WTC11 (cell line): Measurements from ENCODE around the gene IGFN1. TPM values are rescaled to one million over a fixed set of nuclear protein-coding genes. Genes with fewer than 3 reads are reported as not detected.

ENCODE experiments used
- ATAC-seq: fragments of 200-7000 bp; cut with Tn5 transposase; 2 replicates; pipeline ENCODE4 v1.10.0; 2021; ENCODE audit warnings: mild to moderate bottlenecking, moderate library complexity
- CTCF ChIA-PET: fragments of 300-600 bp; sonication (Branson Sonifier 250); formaldehyde crosslinking; loops from one replicate; lab custom pipeline; 2021; ENCODE audit warnings: antibody characterized with exemption; lab: Charles Lee
- POLR2A ChIA-PET: fragments of 350-600 bp; sonication (Branson Sonifier 250); formaldehyde crosslinking; loops from one replicate; lab custom pipeline; 2021; ENCODE audit warnings: antibody characterized with exemption; lab: Charles Lee
- DNase-seq: peaks from one replicate; pipeline ENCODE4 v3.0.0; 2021; ENCODE audit warnings: low spot score
- H3K27ac Mint-ChIP-seq: 2 replicates; pipeline ENCODE4 v1.8.0; 2021; ENCODE audit warnings: mixed read lengths
- H3K27me3 Mint-ChIP-seq: 2 replicates; pipeline ENCODE4 v1.8.0; 2021; ENCODE audit warnings: low read depth, mild to moderate bottlenecking, moderate library complexity, mixed read lengths
- H3K36me3 Mint-ChIP-seq: 2 replicates; pipeline ENCODE4 v1.8.0; 2021; ENCODE audit warnings: mixed read lengths
- H3K4me1 Mint-ChIP-seq: 2 replicates; pipeline ENCODE4 v1.8.0; 2022; ENCODE audit warnings: mixed read lengths
- H3K4me3 Mint-ChIP-seq: 2 replicates; pipeline ENCODE4 v1.8.0; 2021; ENCODE audit warnings: mild to moderate bottlenecking, moderate library complexity, mixed read lengths
- H3K9me3 Mint-ChIP-seq: 2 replicates; pipeline ENCODE4 v1.8.0; 2021; ENCODE audit warnings: mixed read lengths
- CREB1 ChIP-seq: sonication (generic); formaldehyde crosslinking; IDR thresholded peaks from 2 replicates; pipeline ENCODE4 v1.8.0; 2023; ENCODE audit warnings: mild to moderate bottlenecking, missing genetic modification reagents
- GRHL2 ChIP-seq: fragments of 250-450 bp; sonication (Bioruptor Pico); IDR thresholded peaks from 2 replicates; pipeline ENCODE4 v1.8.0; 2022; ENCODE audit warnings: mild to moderate bottlenecking, moderate library complexity; ENCODE audit not compliant: insufficient replicate concordance, severe bottlenecking
- HMGXB4 ChIP-seq: sonication (generic); formaldehyde crosslinking; IDR thresholded peaks from 2 replicates; pipeline ENCODE4 v1.8.1; 2023; ENCODE audit warnings: mild to moderate bottlenecking, moderate library complexity, missing genetic modification reagents
- MLX ChIP-seq: sonication (generic); formaldehyde crosslinking; IDR thresholded peaks from 2 replicates; pipeline ENCODE4 v1.8.1; 2023; ENCODE audit warnings: mild to moderate bottlenecking, missing genetic modification reagents, moderate library complexity
- NFE2L1 ChIP-seq: sonication (generic); formaldehyde crosslinking; IDR thresholded peaks from 2 replicates; pipeline ENCODE4 v1.8.1; 2023; ENCODE audit warnings: missing genetic modification reagents
- NR3C1 ChIP-seq: sonication (generic); formaldehyde crosslinking; conservative IDR thresholded peaks from 2 replicates; pipeline ENCODE4 v1.8.1; 2023; ENCODE audit warnings: low read depth, mild to moderate bottlenecking, missing genetic modification reagents
- RORB ChIP-seq: fragments of 250-450 bp; sonication (Bioruptor Pico); IDR thresholded peaks from 2 replicates; pipeline ENCODE4 v1.9.0; 2021; ENCODE audit warnings: mild to moderate bottlenecking
- TCF7 ChIP-seq: sonication (generic); formaldehyde crosslinking; IDR thresholded peaks from 2 replicates; pipeline ENCODE4 v1.8.0; 2022; ENCODE audit warnings: mild to moderate bottlenecking, low read depth, missing genetic modification reagents, moderate library complexity
- ZBTB43 ChIP-seq: sonication (generic); formaldehyde crosslinking; IDR thresholded peaks from 2 replicates; pipeline ENCODE4 v1.8.1; 2023; ENCODE audit warnings: mild to moderate bottlenecking, missing genetic modification reagents
- ZNF281 ChIP-seq: sonication (generic); formaldehyde crosslinking; IDR thresholded peaks from 2 replicates; pipeline ENCODE4 v1.8.0; 2023; ENCODE audit warnings: mild to moderate bottlenecking, missing genetic modification reagents
- ZNF396 ChIP-seq: fragments of 250-450 bp; sonication (Bioruptor Pico); IDR thresholded peaks from 2 replicates; pipeline ENCODE4 v1.8.0; 2021; ENCODE audit warnings: mild to moderate bottlenecking, moderate library complexity, borderline replicate concordance
- ZNF416 ChIP-seq: fragments of 250-450 bp; sonication (Bioruptor Pico); IDR thresholded peaks from 2 replicates; pipeline ENCODE4 v1.9.0; 2021; ENCODE audit warnings: mild to moderate bottlenecking, inconsistent platforms
- total RNA-seq: library from RNA; stranded (reverse); gene quantifications from 3 replicates; pipeline ENCODE4 v1.2.3, GENCODE V29; 2021
- TF ChIP-seq, protein P1 (sequence below): fragments of 250-450 bp; sonication (Bioruptor Pico); conservative IDR thresholded peaks from 2 replicates; pipeline ENCODE4 v1.9.0; 2021; ENCODE audit warnings: mild to moderate bottlenecking
- TF ChIP-seq, protein P2 (sequence below): fragments of 250-450 bp; sonication (Bioruptor Pico); IDR thresholded peaks from 2 replicates; pipeline ENCODE4 v1.8.0; 2021; ENCODE audit warnings: mild to moderate bottlenecking
- TF ChIP-seq, protein P3 (sequence below): fragments of 200-600 bp; IDR thresholded peaks from 2 replicates; pipeline ENCODE4 v1.8.0; 2022; ENCODE audit warnings: antibody characterized with exemption
- TF ChIP-seq, protein P4 (sequence below): sonication (generic); formaldehyde crosslinking; IDR thresholded peaks from 2 replicates; pipeline ENCODE4 v1.8.0; 2022; ENCODE audit warnings: mild to moderate bottlenecking, missing genetic modification reagents
- TF ChIP-seq, protein P5 (sequence below): sonication (generic); formaldehyde crosslinking; IDR thresholded peaks from 2 replicates; pipeline ENCODE4 v1.8.1; 2022; ENCODE audit warnings: missing genetic modification reagents, borderline replicate concordance
- TF ChIP-seq, protein P6 (sequence below): sonication (generic); formaldehyde crosslinking; IDR thresholded peaks from 2 replicates; pipeline ENCODE4 v1.8.1; 2023; ENCODE audit warnings: mild to moderate bottlenecking, missing genetic modification reagents
- TF ChIP-seq, protein P7 (sequence below): fragments of 250-450 bp; sonication (Bioruptor Pico); IDR thresholded peaks from 2 replicates; pipeline ENCODE4 v2.1.2; 2022; ENCODE audit warnings: mild to moderate bottlenecking, moderate library complexity

The IGFN1 gene
- total RNA-seq, 1 experiment from 2014 or later: 0.11 TPM

- POLR2A ChIA-PET: no interaction called here
- Mint-ChIP-seq H3K36me3 (peaks cover 72% of the 10 kb centered on the region), H3K9me3 (no peaks in the 10 kb centered on the region), H3K4me1 (peaks cover 11% of the 10 kb centered on the region), H3K4me3 (no peak overlapping the region), H3K27ac (no peak overlapping the region)
- peak; percentile 7; the same call in 1 of the 2 replicates for ATAC-seq
- no peak for DNase-seq
- TF ChIP-seq, protein P1, sequence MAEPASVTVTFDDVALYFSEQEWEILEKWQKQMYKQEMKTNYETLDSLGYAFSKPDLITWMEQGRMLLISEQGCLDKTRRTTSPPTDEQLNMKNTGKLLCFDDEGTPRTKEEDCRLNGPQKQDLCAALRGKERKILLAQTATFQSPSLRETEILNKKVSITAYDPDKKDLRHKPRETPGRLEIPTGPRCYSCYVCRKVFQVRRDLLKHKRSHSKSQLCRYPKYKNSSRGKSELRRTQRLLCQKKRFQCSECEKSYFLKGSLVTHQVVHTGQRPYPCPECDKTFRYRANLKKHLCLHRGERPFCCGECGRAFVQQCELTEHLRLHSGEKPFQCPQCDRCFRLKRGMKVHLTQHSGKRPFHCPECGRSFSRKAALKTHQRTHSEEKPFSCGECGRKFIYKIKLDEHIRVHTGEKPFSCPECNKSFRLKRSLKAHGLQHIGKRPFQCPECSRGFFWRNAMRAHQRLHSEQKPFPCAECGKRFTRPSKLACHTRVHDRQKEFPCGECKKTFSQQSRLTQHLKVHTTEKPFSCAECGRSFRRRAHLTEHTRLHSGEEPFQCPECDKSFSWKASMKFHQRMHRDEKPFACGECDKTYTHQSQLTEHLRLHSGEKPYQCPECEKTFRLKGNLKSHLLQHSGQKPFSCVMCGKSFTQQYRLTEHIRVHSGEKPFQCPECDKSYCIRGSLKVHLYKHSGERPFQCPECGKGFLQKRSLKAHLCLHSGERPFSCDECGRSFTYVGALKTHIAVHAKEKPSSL: no peak
- TF ChIP-seq HMGXB4: no peak
- TF ChIP-seq, protein P2, sequence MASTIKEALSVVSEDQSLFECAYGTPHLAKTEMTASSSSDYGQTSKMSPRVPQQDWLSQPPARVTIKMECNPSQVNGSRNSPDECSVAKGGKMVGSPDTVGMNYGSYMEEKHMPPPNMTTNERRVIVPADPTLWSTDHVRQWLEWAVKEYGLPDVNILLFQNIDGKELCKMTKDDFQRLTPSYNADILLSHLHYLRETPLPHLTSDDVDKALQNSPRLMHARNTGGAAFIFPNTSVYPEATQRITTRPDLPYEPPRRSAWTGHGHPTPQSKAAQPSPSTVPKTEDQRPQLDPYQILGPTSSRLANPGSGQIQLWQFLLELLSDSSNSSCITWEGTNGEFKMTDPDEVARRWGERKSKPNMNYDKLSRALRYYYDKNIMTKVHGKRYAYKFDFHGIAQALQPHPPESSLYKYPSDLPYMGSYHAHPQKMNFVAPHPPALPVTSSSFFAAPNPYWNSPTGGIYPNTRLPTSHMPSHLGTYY (CRISPR knock-in tag): no peak
- TF ChIP-seq, protein P3, sequence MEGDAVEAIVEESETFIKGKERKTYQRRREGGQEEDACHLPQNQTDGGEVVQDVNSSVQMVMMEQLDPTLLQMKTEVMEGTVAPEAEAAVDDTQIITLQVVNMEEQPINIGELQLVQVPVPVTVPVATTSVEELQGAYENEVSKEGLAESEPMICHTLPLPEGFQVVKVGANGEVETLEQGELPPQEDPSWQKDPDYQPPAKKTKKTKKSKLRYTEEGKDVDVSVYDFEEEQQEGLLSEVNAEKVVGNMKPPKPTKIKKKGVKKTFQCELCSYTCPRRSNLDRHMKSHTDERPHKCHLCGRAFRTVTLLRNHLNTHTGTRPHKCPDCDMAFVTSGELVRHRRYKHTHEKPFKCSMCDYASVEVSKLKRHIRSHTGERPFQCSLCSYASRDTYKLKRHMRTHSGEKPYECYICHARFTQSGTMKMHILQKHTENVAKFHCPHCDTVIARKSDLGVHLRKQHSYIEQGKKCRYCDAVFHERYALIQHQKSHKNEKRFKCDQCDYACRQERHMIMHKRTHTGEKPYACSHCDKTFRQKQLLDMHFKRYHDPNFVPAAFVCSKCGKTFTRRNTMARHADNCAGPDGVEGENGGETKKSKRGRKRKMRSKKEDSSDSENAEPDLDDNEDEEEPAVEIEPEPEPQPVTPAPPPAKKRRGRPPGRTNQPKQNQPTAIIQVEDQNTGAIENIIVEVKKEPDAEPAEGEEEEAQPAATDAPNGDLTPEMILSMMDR: no peak
- TF ChIP-seq ZNF416 (CRISPR knock-in tag): no peak
- no peak for TF ChIP-seq ZNF396 (CRISPR knock-in tag)
- TF ChIP-seq, protein P4, sequence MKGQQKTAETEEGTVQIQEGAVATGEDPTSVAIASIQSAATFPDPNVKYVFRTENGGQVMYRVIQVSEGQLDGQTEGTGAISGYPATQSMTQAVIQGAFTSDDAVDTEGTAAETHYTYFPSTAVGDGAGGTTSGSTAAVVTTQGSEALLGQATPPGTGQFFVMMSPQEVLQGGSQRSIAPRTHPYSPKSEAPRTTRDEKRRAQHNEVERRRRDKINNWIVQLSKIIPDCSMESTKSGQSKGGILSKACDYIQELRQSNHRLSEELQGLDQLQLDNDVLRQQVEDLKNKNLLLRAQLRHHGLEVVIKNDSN: no peak
- TF ChIP-seq, protein P5, sequence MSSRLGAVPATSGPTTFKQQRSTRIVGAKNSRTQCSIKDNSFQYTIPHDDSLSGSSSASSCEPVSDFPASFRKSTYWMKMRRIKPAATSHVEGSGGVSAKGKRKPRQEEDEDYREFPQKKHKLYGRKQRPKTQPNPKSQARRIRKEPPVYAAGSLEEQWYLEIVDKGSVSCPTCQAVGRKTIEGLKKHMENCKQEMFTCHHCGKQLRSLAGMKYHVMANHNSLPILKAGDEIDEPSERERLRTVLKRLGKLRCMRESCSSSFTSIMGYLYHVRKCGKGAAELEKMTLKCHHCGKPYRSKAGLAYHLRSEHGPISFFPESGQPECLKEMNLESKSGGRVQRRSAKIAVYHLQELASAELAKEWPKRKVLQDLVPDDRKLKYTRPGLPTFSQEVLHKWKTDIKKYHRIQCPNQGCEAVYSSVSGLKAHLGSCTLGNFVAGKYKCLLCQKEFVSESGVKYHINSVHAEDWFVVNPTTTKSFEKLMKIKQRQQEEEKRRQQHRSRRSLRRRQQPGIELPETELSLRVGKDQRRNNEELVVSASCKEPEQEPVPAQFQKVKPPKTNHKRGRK: no peak
- no peak for TF ChIP-seq MLX (CRISPR knock-in tag)
- no peak for TF ChIP-seq ZBTB43 (CRISPR knock-in tag)
- TF ChIP-seq TCF7 (CRISPR knock-in tag): no peak
- TF ChIP-seq NR3C1 (CRISPR knock-in tag): no peak
- no peak for TF ChIP-seq NFE2L1 (CRISPR knock-in tag)
- TF ChIP-seq RORB (CRISPR knock-in tag): no peak
- TF ChIP-seq CREB1 (CRISPR knock-in tag): no peak
- TF ChIP-seq, protein P6, sequence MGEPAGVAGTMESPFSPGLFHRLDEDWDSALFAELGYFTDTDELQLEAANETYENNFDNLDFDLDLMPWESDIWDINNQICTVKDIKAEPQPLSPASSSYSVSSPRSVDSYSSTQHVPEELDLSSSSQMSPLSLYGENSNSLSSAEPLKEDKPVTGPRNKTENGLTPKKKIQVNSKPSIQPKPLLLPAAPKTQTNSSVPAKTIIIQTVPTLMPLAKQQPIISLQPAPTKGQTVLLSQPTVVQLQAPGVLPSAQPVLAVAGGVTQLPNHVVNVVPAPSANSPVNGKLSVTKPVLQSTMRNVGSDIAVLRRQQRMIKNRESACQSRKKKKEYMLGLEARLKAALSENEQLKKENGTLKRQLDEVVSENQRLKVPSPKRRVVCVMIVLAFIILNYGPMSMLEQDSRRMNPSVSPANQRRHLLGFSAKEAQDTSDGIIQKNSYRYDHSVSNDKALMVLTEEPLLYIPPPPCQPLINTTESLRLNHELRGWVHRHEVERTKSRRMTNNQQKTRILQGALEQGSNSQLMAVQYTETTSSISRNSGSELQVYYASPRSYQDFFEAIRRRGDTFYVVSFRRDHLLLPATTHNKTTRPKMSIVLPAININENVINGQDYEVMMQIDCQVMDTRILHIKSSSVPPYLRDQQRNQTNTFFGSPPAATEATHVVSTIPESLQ (CRISPR knock-in tag): no peak
- no peak for TF ChIP-seq ZNF281 (CRISPR knock-in tag)
- no peak for TF ChIP-seq GRHL2
- TF ChIP-seq, protein P7, sequence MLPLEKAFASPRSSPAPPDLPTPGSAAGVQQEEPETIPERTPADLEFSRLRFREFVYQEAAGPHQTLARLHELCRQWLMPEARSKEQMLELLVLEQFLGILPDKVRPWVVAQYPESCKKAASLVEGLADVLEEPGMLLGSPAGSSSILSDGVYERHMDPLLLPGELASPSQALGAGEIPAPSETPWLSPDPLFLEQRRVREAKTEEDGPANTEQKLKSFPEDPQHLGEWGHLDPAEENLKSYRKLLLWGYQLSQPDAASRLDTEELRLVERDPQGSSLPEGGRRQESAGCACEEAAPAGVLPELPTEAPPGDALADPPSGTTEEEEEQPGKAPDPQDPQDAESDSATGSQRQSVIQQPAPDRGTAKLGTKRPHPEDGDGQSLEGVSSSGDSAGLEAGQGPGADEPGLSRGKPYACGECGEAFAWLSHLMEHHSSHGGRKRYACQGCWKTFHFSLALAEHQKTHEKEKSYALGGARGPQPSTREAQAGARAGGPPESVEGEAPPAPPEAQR (CRISPR knock-in tag): no peak
- TF ChIP-seq, all 79 proteins: peak for 0
- CTCF ChIA-PET: interaction anchor here (0.6 to 2.1 kb wide), 11 partner anchors 9 to 269 kb away, joined by 3 to 13 read pairs (median 5); partner anchors contain the start of gene ASCL5
- H3K27me3 Mint-ChIP-seq: no peaks in the 10 kb centered on the region
Measured at GRCh38 chr1:201149400-201149799, 41.2 kb upstream of the IGFN1 start.
